Right lobe of liver (tissue), 6 donors: ENCODE measurements around the gene CHMP3. TPM values are rescaled to one million over a fixed set of nuclear protein-coding genes. Genes with fewer than 3 reads are reported as not detected.

ENCODE experiments used
- ATAC-seq, 4 donors: fragments of 200-7000 bp; cut with Tn5 transposase; one replicate each; pipeline ENCODE4 v1.9.1; 2020; ENCODE audit warnings: mild to moderate bottlenecking in 4 of 4, moderate library complexity in 4 of 4
- DNase-seq, 3 donors: peaks; one replicate each; pipeline ENCODE4 v3.0.0-alpha.2; 2020
- H3K27ac ChIP-seq, 3 donors: fragments of 200-600 bp; one replicate each; pipeline ENCODE4 v1.8.0; 2022
- H3K27me3 ChIP-seq, 2 donors: fragments of 200-600 bp; one replicate each; pipeline ENCODE4 v1.8.0; 2022
- H3K36me3 ChIP-seq, 4 donors: fragments of 200-600 bp; sonication (generic) in 1 of 4; one replicate each; pipeline versions ENCODE4 v1.5.1 to v1.8.0; 2017 to 2022; ENCODE audit warnings: control low read depth in 1 of 4
- H3K4me1 ChIP-seq, 4 donors: fragments of 200-600 bp; sonication (generic) in 1 of 4; one replicate each; pipeline versions ENCODE4 v1.5.1 to v1.8.0; 2017 to 2022; ENCODE audit warnings: control low read depth in 1 of 4
- H3K4me3 ChIP-seq, 3 donors: fragments of 200-600 bp; one replicate each; pipeline ENCODE4 v1.8.0; 2022
- H3K9me3 ChIP-seq, 4 donors: fragments of 200-600 bp; sonication (generic) in 1 of 4; one replicate each; pipeline versions ENCODE4 v1.5.1 to v1.8.0; 2017 to 2022; ENCODE audit warnings: control low read depth in 1 of 4
- POLR2A ChIP-seq: fragments of 450-650 bp; IDR thresholded peaks from one replicate; pipeline ENCODE4 v1.6.1; 2017; ENCODE audit warnings: antibody characterized with exemption, mild to moderate bottlenecking
- whole genome bisulfite sequencing: methylation state at CpG from one replicate; pipeline ENCODE4 v1.1.6; 2018; ENCODE audit warnings: low coverage, low lambda C conversion rate; ENCODE audit not compliant: insufficient coverage; ENCODE audit errors: missing lambda C conversion rate; 5-methylcytosine and 5-hydroxymethylcytosine counted together
- intact Hi-C, 2 donors: fragments of 100-400 bp; cut with DNase I; formaldehyde crosslinking; loops; one replicate each; pipeline versions ENCODE4 v1.11.2 to v1.14.1; 2022
- total RNA-seq, 6 experiments: library from RNA; depleted of rRNA in 2 of 6; stranded (reverse); fragments of >200 nt in 2 of 6; fragmentation: NEBNext Ultra II Directional in 3 of 6; extraction: Animal tissue kit (Norgen Biotek cat#: 25700) in 3 of 6; gene quantifications; one replicate each; pipeline versions ENCODE4 v1.1.0 to v1.2.4, GENCODE V29; 2016 to 2023
- TF ChIP-seq, protein P1 (sequence below), 4 donors: fragments of 200-600 bp in 3 of 4; fragments of 450-650 bp in 1 of 4; IDR thresholded peaks; one replicate each; pipeline versions ENCODE4 v1.5.1 to v1.8.0; 2016 to 2022; ENCODE audit warnings: antibody characterized with exemption in 4 of 4, mild to moderate bottlenecking in 2 of 4
- donor health status: DM: no; HTN: yes; CAD: no.
- donor health status: DM: no; HTN: no; CAD: no.
- donor health status: DM: no; HTN: no; CAD: no.
- donor health status: DM: no; HTN: yes; CAD: no.
- donor health status: DM: no; HTN: yes; CAD: no.

Gene CHMP3
- total RNA-seq, 6 experiments from 2014 or later, result 16.2 to 29.3 (median 24.4) TPM

DNA sequence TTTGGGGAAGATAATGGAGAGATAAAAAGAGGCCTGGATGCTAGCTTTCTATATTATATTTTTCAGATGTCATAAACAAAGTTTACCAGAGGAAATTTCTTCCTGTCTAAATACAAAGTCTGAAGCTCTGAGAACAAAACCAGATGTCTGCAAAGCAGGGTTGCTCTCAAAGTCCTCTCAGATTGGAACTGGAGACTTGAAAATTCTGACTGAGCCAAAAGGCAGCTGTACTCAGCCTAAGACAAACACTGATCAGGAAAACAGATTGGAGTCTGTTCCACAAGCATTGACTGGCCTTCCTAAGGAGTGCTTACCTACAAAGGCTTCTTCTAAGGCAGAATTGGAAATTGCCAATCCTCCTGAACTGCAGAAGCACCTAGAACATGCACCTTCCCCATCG lies 96.9 kb downstream of the CHMP3 start:
- H3K27ac ChIP-seq, result no peak overlapping the region
- 100% methylated on average over 1 of the region's 1 CpG for WGBS
- intact Hi-C loops, result no loop called here
- H3K27me3 ChIP-seq, result no peaks in the 10 kb centered on the region
- DNase-seq, result no peak
- peaks cover 0 to 72% (median 20%) of the 10 kb centered on the region in 4 donors for H3K36me3 ChIP-seq
- no peaks in the 10 kb centered on the region for H3K9me3 ChIP-seq
- no peak overlapping the region for H3K4me3 ChIP-seq
- H3K4me1 ChIP-seq, result no peaks in the 10 kb centered on the region
- ATAC-seq, result no peak
- TF ChIP-seq POLR2A, result no peak
- TF ChIP-seq, protein P1, sequence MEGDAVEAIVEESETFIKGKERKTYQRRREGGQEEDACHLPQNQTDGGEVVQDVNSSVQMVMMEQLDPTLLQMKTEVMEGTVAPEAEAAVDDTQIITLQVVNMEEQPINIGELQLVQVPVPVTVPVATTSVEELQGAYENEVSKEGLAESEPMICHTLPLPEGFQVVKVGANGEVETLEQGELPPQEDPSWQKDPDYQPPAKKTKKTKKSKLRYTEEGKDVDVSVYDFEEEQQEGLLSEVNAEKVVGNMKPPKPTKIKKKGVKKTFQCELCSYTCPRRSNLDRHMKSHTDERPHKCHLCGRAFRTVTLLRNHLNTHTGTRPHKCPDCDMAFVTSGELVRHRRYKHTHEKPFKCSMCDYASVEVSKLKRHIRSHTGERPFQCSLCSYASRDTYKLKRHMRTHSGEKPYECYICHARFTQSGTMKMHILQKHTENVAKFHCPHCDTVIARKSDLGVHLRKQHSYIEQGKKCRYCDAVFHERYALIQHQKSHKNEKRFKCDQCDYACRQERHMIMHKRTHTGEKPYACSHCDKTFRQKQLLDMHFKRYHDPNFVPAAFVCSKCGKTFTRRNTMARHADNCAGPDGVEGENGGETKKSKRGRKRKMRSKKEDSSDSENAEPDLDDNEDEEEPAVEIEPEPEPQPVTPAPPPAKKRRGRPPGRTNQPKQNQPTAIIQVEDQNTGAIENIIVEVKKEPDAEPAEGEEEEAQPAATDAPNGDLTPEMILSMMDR (IDR thresholded peaks at IDR 0.05), result no peak

DNA sequence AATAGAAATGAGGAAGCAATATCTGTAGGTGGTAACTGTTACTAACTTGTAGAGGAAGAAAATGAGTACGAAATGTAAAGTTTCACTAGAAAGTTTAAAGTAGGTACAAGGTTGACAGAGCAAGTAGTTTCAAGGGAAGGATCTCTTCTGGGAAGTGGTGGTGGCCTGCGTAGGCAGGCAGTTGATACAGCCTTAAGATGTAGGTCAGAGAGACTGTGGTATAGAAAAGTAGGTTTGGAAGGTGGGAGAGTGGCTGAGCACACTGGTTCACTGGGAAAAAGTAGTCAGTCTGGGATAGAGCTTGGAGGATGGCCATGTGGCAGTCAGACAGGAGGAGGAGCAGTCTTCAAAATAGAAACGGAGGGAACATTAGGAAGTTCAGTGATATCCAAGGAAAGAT lies 98.6 kb downstream of the CHMP3 start:
- intact Hi-C loops, result no loop called here
- H3K9me3 ChIP-seq, result no peaks in the 10 kb centered on the region
- 69% methylated on average over 3 of the region's 3 CpGs for WGBS
- H3K4me3 ChIP-seq, result no peak overlapping the region
- no peaks in the 10 kb centered on the region for H3K4me1 ChIP-seq
- DNase-seq (no peak), ATAC-seq (no peak)
- no peak overlapping the region for H3K27ac ChIP-seq
- H3K36me3 ChIP-seq, result peaks cover 0 to 74% (median 24%) of the 10 kb centered on the region in 4 donors
- no peaks in the 10 kb centered on the region for H3K27me3 ChIP-seq
- no peak for TF ChIP-seq POLR2A
- TF ChIP-seq, protein P1 (IDR thresholded peaks at IDR 0.05), result no peak

DNA sequence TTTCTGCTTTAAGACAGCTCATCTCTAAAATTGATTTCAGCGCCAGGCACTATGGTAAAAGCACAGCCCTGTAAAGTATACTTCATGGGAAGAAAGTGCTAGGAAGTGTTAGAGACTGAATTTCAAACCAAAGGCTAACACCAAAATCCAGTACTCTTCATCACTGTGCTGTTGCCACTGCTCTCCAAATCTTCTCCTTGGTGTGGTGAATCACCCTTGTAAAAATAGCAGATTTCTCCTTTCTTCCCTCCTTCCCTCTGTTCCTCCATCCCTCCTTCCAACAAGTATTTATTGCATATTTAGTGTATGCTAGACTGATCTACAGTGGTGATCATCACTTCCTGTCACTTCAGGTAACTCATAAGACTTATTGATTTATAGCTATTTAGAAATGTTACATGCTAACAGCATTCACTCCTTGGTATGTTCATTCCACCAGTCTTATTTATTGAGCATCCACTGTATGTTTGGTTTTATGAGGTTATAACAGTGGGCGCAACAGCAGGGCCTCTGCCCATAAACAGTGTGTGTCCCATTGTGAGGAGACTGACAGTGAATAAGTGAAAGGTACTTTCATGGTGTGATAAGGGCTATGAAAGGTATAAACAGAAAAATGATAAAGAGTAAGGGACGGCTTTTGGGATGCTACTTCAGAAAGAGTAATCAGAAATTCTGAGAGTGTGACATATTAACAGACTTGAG lies 102.0 kb downstream of the CHMP3 start:
- DNase-seq (no peak), ATAC-seq (no peak)
- H3K27ac ChIP-seq, result no peak overlapping the region
- WGBS, result 100% methylated on average over 2 of the region's 3 CpGs
- TF ChIP-seq POLR2A, result no peak
- TF ChIP-seq, protein P1 (IDR thresholded peaks at IDR 0.05), result no peak
- no peaks in the 10 kb centered on the region for H3K9me3 ChIP-seq
- H3K4me3 ChIP-seq, result no peak overlapping the region
- H3K27me3 ChIP-seq, result no peaks in the 10 kb centered on the region
- intact Hi-C loops, result no loop called here
- H3K4me1 ChIP-seq, result no peaks in the 10 kb centered on the region
- peaks cover 6 to 85% (median 25%) of the 10 kb centered on the region in 4 donors for H3K36me3 ChIP-seq

DNA sequence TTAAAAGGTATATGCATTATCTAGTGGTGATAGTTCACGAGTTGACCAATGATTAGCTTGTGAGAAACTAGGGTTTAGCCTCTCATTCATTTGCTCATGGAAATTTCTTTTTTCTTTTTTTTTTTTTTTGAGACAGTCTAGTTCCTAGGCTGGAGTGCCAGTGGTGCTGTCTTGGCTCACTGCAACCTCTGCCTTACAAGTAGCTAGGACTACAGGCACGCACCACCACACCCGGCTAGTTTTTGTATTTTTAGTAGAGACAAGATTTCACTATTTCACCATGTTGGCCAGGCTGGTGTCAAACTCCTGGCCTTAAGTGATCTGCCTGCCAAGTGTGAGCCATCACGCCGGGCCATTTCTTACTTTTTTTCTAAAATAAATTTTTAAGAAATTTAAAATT lies 108.1 kb downstream of the CHMP3 start:
- no peak overlapping the region for H3K4me3 ChIP-seq
- 96% methylated on average over 5 of the region's 5 CpGs for WGBS
- peaks cover 6 to 66% (median 26%) of the 10 kb centered on the region in 4 donors for H3K36me3 ChIP-seq
- DNase-seq (no peak), ATAC-seq (no peak)
- no peak for TF ChIP-seq POLR2A
- TF ChIP-seq, protein P1 (IDR thresholded peaks at IDR 0.05), result no peak
- no peaks in the 10 kb centered on the region for H3K9me3 ChIP-seq
- intact Hi-C loops, result no loop called here
- H3K4me1 ChIP-seq, result no peaks in the 10 kb centered on the region
- H3K27me3 ChIP-seq, result no peaks in the 10 kb centered on the region
- no peak overlapping the region for H3K27ac ChIP-seq
